Measurements from ENCODE around the gene ISG20.
"Not testable (repeated sequence)": the region's sequence is repeated elsewhere in the genome, so short reads cannot be mapped to it uniquely, and the experiment has no call there.

The ISG20 gene

GRCh38 chr15:88637841-88638625 is 783 bp upstream of the ISG20 start:
- Histone ChIP-seq H3K9me3 (ENCODE audit: control insufficient read depth, insufficient read depth, low read depth, low read length) (no peaks in the 10 kb centered on the region), H3K27ac (ENCODE audit: extremely low read depth, low read depth, low read length) (peak overlapping the region; percentile 61), H3K36me3 (ENCODE audit: control insufficient read depth in 2 of 2, insufficient read depth in 1 of 2, low read length in 2 of 2) (peaks cover 23 to 25% of the 10 kb centered on the region in 2 experiments), H3K4me3 (ENCODE audit: low read depth, low read length) (peak overlapping the region; percentile 29; the same call in 1 of the 2 replicates), H3K4me1 (ENCODE audit: control insufficient read depth, insufficient read depth, low read length) (peaks cover 6% of the 10 kb centered on the region; the same call in 1 of the 2 replicates)
- POLR2A ChIA-PET: interaction anchor here (0.5 to 1.4 kb wide), 7 partner anchors 7 to 171 kb away, joined by 3 to 7 read pairs (median 3); partner anchors contain the start of genes MRPL46 and MRPS11
- TF ChIP-seq GLIS1 (tag by site-specific recombination; IDR thresholded peaks at IDR 0.05): no peak
- peak; percentile 80 for TF ChIP-seq ZNF335 (tag by site-specific recombination; conservative IDR thresholded peaks at IDR 0.05)
- peak; percentile 59 for TF ChIP-seq GLIS2 (tag by site-specific recombination; IDR thresholded peaks at IDR 0.05)
- peak; percentile 65; the same call in 1 of the 2 replicates for TF ChIP-seq PRDM1 (tag by site-specific recombination; IDR thresholded peaks at IDR 0.05)
- peak; percentile 61 for TF ChIP-seq ZNF398 (tag by site-specific recombination; IDR thresholded peaks at IDR 0.05)
- CTCF ChIA-PET: interaction anchor here (0.5 to 1.5 kb wide), 15 partner anchors 10 to 668 kb away, joined by 3 to 16 read pairs (median 4); partner anchors contain the start of gene AEN

- ChIA-PET CTCF (interaction anchor here (1.2 kb wide), 1 partner anchor 14 kb away, joined by 3 read pairs; no protein-coding TSS in a partner anchor), POLR2A (no interaction called here)
- no peak overlapping the region for H3K27ac ChIP-seq (ENCODE audit: extremely low read depth, low read depth, low read length)
- no peak for TF ChIP-seq ZNF639 (tag by site-specific recombination; IDR thresholded peaks at IDR 0.05)
- TF ChIP-seq ZNF660 (tag by site-specific recombination; IDR thresholded peaks at IDR 0.05): no peak
- TF ChIP-seq ZSCAN23 (tag by site-specific recombination; IDR thresholded peaks at IDR 0.05): no peak
- no peak for TF ChIP-seq ZNF768 (tag by site-specific recombination; IDR thresholded peaks at IDR 0.05)
- no peak for TF ChIP-seq ZNF140 (tag by site-specific recombination; IDR thresholded peaks at IDR 0.05)
- no peak for TF ChIP-seq ZNF341 (tag by site-specific recombination; IDR thresholded peaks at IDR 0.05; ENCODE audit: low read depth)
- TF ChIP-seq ZBTB48 (tag by site-specific recombination; IDR thresholded peaks at IDR 0.05): no peak
- no peak for TF ChIP-seq ZFP3 (tag by site-specific recombination; IDR thresholded peaks at IDR 0.05; ENCODE audit: low read depth)
- TF ChIP-seq ZNF571 (tag by site-specific recombination; IDR thresholded peaks at IDR 0.05): no peak
- TF ChIP-seq ZNF701 (tag by site-specific recombination; IDR thresholded peaks at IDR 0.05): no peak
- TF ChIP-seq ZNF518A (tag by site-specific recombination; conservative IDR thresholded peaks at IDR 0.05; ENCODE audit: low read depth): no peak
- TF ChIP-seq ZNF549 (tag by site-specific recombination; IDR thresholded peaks at IDR 0.05): no peak
- no peak for TF ChIP-seq ZNF423 (tag by site-specific recombination; IDR thresholded peaks at IDR 0.05)
- no peak for TF ChIP-seq ZNF350 (tag by site-specific recombination; IDR thresholded peaks at IDR 0.05)
- H3K4me3 ChIP-seq (ENCODE audit: low read depth, low read length): no peak overlapping the region
- peaks cover 6% of the 10 kb centered on the region; the same call in 1 of the 2 replicates for H3K4me1 ChIP-seq (ENCODE audit: control insufficient read depth, insufficient read depth, low read length)
- no peaks in the 10 kb centered on the region for H3K36me3 ChIP-seq (ENCODE audit: control insufficient read depth in 2 of 2, insufficient read depth in 1 of 2, low read length in 2 of 2)
- H3K9me3 ChIP-seq (ENCODE audit: control insufficient read depth, insufficient read depth, low read depth, low read length): no peaks in the 10 kb centered on the region
These were observed 3.2 kb downstream of the ISG20 start for GRCh38 chr15:88641959-88642452.

- H3K27ac ChIP-seq (ENCODE audit: extremely low read depth, low read depth, low read length); H3K9me3 ChIP-seq (ENCODE audit: control insufficient read depth, insufficient read depth, low read depth, low read length); H3K36me3 ChIP-seq (ENCODE audit: control insufficient read depth in 2 of 2, insufficient read depth in 1 of 2, low read length in 2 of 2); H3K4me1 ChIP-seq (ENCODE audit: control insufficient read depth, insufficient read depth, low read length); H3K4me3 ChIP-seq (ENCODE audit: low read depth, low read length); POLR2A ChIA-PET: not testable (repeated sequence)
- CTCF ChIA-PET: interaction anchor here (1.2 kb wide), 1 partner anchor 14 kb away, joined by 3 read pairs; no protein-coding TSS in a partner anchor
These were observed 3.7 kb downstream of the ISG20 start for GRCh38 chr15:88642514-88642913.
